ENCODE results near the gene SCN3A.

Gene SCN3A

DNA sequence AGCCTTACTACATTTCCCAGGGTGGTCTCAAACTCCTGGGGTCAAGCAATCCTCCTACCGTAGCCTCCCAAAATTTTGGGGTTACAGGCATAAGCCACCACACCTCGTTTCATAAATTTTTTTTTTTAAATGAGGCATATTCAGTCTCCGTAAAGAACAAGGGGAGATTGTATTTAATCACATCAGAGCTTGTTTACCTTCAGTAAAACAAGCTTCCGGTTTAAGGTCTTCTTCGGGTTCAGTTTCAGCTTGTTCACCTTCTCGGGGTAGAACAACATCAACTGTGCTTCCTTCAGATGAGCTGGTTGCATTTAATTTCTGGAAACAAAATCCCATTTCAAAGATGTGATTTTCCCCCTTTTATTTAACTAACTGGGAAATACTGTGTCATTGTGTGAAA is 88.6 kb downstream of the SCN3A start (continued):
- TF ChIP-seq RARB (CRISPR knock-in tag; IDR thresholded peaks at IDR 0.05) (no peak), TOX (CRISPR knock-in tag; IDR thresholded peaks at IDR 0.05; ENCODE audit: borderline replicate concordance) (no peak), ZNF8 (CRISPR knock-in tag; IDR thresholded peaks at IDR 0.05) (no peak), ZNF70 (CRISPR knock-in tag; IDR thresholded peaks at IDR 0.05) (no peak)
- TF ChIP-seq, protein P1, sequence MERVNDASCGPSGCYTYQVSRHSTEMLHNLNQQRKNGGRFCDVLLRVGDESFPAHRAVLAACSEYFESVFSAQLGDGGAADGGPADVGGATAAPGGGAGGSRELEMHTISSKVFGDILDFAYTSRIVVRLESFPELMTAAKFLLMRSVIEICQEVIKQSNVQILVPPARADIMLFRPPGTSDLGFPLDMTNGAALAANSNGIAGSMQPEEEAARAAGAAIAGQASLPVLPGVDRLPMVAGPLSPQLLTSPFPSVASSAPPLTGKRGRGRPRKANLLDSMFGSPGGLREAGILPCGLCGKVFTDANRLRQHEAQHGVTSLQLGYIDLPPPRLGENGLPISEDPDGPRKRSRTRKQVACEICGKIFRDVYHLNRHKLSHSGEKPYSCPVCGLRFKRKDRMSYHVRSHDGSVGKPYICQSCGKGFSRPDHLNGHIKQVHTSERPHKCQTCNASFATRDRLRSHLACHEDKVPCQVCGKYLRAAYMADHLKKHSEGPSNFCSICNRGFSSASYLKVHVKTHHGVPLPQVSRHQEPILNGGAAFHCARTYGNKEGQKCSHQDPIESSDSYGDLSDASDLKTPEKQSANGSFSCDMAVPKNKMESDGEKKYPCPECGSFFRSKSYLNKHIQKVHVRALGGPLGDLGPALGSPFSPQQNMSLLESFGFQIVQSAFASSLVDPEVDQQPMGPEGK (CRISPR knock-in tag; IDR thresholded peaks at IDR 0.05; ENCODE audit: borderline replicate concordance) = no peak

DNA sequence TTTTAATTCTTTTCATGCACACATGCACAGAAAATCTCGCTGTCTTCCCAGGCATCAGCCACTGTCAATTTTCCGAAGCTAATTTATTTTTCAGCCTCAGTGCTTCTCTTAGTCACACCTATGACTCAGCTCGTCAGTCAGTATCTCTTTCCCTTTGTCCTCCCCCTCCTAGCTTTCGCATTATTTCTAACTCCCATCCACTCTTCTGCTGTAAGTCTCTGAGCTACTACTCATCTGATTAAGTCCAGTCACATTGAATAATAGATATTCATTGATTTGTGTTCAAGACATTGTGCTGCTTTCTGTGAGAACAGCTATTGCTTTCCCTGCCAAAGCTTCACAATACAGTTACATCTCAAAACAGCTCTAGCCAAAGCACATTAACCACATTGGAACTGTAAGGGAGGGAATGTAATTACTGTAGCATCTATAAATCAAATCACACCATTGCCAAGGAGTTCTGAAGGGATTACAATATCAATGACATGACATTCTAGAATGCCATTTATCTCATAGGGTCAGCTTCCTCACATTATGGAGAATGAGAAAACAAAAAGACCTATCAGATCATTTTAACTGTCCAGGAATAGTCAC is 89.4 kb downstream of the SCN3A start:
- TF ChIP-seq, protein P1 (CRISPR knock-in tag; IDR thresholded peaks at IDR 0.05; ENCODE audit: borderline replicate concordance) = peak; percentile 68; the same call in 1 of the 2 replicates
- TF ChIP-seq, protein P2, sequence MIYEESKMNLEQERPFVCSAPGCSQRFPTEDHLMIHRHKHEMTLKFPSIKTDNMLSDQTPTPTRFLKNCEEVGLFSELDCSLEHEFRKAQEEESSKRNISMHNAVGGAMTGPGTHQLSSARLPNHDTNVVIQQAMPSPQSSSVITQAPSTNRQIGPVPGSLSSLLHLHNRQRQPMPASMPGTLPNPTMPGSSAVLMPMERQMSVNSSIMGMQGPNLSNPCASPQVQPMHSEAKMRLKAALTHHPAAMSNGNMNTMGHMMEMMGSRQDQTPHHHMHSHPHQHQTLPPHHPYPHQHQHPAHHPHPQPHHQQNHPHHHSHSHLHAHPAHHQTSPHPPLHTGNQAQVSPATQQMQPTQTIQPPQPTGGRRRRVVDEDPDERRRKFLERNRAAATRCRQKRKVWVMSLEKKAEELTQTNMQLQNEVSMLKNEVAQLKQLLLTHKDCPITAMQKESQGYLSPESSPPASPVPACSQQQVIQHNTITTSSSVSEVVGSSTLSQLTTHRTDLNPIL (CRISPR knock-in tag; IDR thresholded peaks at IDR 0.05; ENCODE audit: low read depth) = no peak
- TF ChIP-seq, protein P3, sequence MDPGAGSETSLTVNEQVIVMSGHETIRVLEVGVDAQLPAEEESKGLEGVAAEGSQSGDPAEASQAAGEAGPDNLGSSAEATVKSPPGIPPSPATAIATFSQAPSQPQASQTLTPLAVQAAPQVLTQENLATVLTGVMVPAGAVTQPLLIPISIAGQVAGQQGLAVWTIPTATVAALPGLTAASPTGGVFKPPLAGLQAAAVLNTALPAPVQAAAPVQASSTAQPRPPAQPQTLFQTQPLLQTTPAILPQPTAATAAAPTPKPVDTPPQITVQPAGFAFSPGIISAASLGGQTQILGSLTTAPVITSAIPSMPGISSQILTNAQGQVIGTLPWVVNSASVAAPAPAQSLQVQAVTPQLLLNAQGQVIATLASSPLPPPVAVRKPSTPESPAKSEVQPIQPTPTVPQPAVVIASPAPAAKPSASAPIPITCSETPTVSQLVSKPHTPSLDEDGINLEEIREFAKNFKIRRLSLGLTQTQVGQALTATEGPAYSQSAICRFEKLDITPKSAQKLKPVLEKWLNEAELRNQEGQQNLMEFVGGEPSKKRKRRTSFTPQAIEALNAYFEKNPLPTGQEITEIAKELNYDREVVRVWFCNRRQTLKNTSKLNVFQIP (CRISPR knock-in tag; IDR thresholded peaks at IDR 0.05; ENCODE audit: borderline replicate concordance, low read depth) = peak; percentile 50; the same call in 1 of the 2 replicates
- no peak for TF ChIP-seq ZNF565 (CRISPR knock-in tag; conservative IDR thresholded peaks at IDR 0.05; ENCODE audit: low read depth)
- TF ChIP-seq RARB (CRISPR knock-in tag; IDR thresholded peaks at IDR 0.05) = no peak
- TF ChIP-seq, protein P4, sequence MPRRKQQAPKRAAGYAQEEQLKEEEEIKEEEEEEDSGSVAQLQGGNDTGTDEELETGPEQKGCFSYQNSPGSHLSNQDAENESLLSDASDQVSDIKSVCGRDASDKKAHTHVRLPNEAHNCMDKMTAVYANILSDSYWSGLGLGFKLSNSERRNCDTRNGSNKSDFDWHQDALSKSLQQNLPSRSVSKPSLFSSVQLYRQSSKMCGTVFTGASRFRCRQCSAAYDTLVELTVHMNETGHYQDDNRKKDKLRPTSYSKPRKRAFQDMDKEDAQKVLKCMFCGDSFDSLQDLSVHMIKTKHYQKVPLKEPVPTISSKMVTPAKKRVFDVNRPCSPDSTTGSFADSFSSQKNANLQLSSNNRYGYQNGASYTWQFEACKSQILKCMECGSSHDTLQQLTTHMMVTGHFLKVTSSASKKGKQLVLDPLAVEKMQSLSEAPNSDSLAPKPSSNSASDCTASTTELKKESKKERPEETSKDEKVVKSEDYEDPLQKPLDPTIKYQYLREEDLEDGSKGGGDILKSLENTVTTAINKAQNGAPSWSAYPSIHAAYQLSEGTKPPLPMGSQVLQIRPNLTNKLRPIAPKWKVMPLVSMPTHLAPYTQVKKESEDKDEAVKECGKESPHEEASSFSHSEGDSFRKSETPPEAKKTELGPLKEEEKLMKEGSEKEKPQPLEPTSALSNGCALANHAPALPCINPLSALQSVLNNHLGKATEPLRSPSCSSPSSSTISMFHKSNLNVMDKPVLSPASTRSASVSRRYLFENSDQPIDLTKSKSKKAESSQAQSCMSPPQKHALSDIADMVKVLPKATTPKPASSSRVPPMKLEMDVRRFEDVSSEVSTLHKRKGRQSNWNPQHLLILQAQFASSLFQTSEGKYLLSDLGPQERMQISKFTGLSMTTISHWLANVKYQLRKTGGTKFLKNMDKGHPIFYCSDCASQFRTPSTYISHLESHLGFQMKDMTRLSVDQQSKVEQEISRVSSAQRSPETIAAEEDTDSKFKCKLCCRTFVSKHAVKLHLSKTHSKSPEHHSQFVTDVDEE (CRISPR knock-in tag; IDR thresholded peaks at IDR 0.05) = no peak
- 0 out of 2 replicates have a peak, but pooled peaks have one; percentile 38 for TF ChIP-seq TOX (CRISPR knock-in tag; IDR thresholded peaks at IDR 0.05; ENCODE audit: borderline replicate concordance)
- peak; percentile 77; the same call in 1 of the 2 replicates for TF ChIP-seq ZC3H10 (CRISPR knock-in tag; IDR thresholded peaks at IDR 0.05)
- peak; percentile 62; the same call in 1 of the 2 replicates for TF ChIP-seq ISL1 (CRISPR knock-in tag; IDR thresholded peaks at IDR 0.05)
- peak; percentile 93 for ATAC-seq

DNA sequence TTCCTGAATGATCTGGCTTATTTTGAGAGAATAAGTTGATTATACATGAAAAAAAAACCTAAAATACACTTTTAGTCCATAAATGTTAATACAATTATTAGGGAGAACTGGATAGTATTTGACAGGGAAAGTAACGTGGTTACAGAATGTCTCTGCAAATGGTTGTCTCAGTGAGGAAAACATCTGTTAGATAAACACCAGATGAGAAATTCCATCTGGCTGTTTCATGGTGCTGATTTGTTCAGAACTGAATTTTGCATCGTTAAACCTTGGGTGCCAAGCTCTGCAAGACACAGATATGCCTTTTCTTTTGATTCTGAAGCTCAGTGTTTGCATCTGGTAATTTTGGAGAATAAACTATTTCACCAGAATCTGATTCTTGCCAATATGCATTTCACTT is 90.4 kb downstream of the SCN3A start:
- TF ChIP-seq TOX (CRISPR knock-in tag; IDR thresholded peaks at IDR 0.05; ENCODE audit: borderline replicate concordance) (0 out of 2 replicates have a peak, but pooled peaks have one; percentile 37), ZC3H10 (CRISPR knock-in tag; IDR thresholded peaks at IDR 0.05) (peak; percentile 42; the same call in 1 of the 2 replicates), ISL1 (CRISPR knock-in tag; IDR thresholded peaks at IDR 0.05) (peak; percentile 11; the same call in 1 of the 2 replicates), TCF4 (CRISPR knock-in tag; IDR thresholded peaks at IDR 0.05; ENCODE audit: borderline replicate concordance) (peak; percentile 58; the same call in 1 of the 2 replicates)
- TF ChIP-seq, protein P1 (CRISPR knock-in tag; IDR thresholded peaks at IDR 0.05; ENCODE audit: borderline replicate concordance) = no peak
- peak; percentile 60 for ATAC-seq

DNA sequence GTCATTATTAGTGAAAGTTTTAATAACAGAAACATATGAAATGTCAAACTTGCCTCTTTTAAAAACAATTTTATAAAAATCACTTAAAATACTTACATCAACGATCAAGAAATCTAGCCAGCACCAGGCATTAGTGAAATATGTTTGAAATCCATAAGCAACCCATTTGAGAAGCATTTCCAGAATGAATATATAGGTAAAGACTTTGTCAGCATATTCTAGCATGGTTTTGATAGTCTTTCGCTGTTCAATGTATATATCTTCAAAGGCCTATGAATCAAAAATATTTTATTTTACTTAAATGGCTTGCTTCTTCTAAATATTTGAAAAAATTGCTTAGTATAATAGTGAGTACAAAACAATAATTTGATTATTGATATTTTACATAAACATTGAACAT is 91.1 kb downstream of the SCN3A start:
- no peak for ATAC-seq
- TF ChIP-seq TOX (CRISPR knock-in tag; IDR thresholded peaks at IDR 0.05; ENCODE audit: borderline replicate concordance) (no peak), ZC3H10 (CRISPR knock-in tag; IDR thresholded peaks at IDR 0.05) (no peak), ARNTL (CRISPR knock-in tag; IDR thresholded peaks at IDR 0.05; ENCODE audit: borderline replicate concordance, low read depth) (no peak), ZNF70 (CRISPR knock-in tag; IDR thresholded peaks at IDR 0.05) (no peak), ISL1 (CRISPR knock-in tag; IDR thresholded peaks at IDR 0.05) (no peak), RARB (CRISPR knock-in tag; IDR thresholded peaks at IDR 0.05) (no peak), TCF4 (CRISPR knock-in tag; IDR thresholded peaks at IDR 0.05; ENCODE audit: borderline replicate concordance) (no peak), PPARA (CRISPR knock-in tag; IDR thresholded peaks at IDR 0.05; ENCODE audit: borderline replicate concordance) (no peak), SNAI2 (CRISPR knock-in tag; IDR thresholded peaks at IDR 0.05) (no peak), ZNF8 (CRISPR knock-in tag; IDR thresholded peaks at IDR 0.05) (no peak), BACH2 (CRISPR knock-in tag; IDR thresholded peaks at IDR 0.05; ENCODE audit: borderline replicate concordance) (no peak)
- TF ChIP-seq, protein P1 (CRISPR knock-in tag; IDR thresholded peaks at IDR 0.05; ENCODE audit: borderline replicate concordance) = no peak
- TF ChIP-seq, protein P3 (CRISPR knock-in tag; IDR thresholded peaks at IDR 0.05; ENCODE audit: borderline replicate concordance, low read depth) = no peak
